ENCODE measurements around the gene PCDHGC5.

PCDHGC5 gene

DNA sequence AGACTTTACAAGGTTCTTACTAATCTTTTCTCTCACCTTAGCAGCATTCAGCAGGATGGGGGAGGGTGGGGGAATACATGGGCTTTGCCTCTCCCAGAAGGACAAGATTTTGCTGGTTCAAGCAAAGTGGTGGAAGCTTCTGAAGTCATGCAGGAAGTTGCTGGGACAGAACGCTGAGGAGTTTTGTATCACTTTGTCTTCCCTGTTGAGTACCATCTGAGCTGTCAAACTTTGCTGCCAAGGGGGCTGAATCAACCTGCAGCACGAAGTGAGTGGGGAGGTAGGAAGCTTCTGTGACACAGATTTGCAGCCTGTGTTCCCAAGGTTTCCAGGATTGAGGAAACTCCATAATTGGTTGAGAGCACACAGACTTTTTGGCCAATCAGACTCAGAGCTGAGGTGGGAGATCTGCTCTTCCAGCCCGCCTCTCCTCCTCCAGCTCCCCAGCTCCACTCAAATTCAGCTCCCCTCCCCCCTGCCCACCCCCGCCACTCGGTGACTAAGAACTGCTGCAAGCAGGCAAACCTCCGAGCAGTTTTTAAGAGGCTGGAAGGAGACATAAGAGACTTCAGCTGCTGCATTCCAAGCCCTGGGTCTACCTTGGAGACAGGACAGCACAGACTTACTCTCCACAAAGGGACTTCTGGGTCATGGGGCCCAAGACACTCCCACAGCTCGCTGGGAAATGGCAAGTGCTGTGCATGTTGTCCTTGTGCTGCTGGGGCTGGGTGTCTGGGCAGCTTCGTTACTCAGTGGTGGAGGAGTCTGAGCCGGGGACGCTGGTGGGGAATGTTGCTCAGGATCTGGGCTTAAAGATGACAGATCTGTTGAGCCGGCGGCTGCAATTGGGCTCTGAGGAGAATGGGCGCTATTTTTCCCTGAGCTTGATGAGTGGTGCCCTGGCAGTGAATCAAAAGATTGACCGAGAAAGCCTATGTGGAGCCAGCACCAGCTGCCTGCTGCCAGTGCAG, at the start of gene PCDHGC5:
TSS of gene PCDHGC5 (plus strand) at position 491 of the 971 bp plus-strand sequence. CDS start at position 651, 160 bp downstream.
- DNase-seq = no peak

GRCh38 chr5:141439411-141440141, 49.3 kb upstream of the PCDHGC5 start:
- no peak for DNase-seq

GRCh38 chr5:141440341-141440740, 48.5 kb upstream of the PCDHGC5 start:
- no peak for DNase-seq

GRCh38 chr5:141441571-141442170, 47.2 kb upstream of the PCDHGC5 start:
- DNase-seq = no peak

DNA sequence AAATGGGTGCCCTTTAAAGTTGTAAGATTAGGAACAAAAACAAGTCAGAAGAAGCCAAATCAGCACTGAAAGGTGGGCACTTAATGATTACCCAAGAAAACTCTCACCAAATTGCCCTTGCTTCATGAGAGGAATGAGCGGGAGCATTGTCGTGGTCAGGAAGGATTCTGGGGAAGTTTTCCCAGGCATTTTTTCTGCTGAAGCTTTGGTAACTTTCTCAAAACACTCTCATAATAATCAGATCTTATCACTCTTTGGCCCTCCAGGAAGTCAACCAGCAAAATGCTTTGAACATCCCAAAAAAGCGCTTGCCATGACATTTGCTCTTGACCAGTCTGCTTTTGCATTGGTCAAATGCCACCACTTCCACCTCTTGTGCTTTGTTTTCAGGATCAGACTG, 23.5 kb upstream of the PCDHGC5 start:
- no peak for DNase-seq

- peak; percentile 38 for DNase-seq
Observed at GRCh38 chr5:141475625-141476131, 13.2 kb upstream of the PCDHGC5 start, which contains the start of gene PCDHGC3. PCDHGC3 (plus strand) TSS chr5:141475966; CDS start chr5:141476117, 151 bp downstream.

GRCh38 chr5:141476132-141476911, 12.6 kb upstream of the PCDHGC5 start:
- no peak for DNase-seq

- DNase-seq = no peak
Observed at GRCh38 chr5:141477044-141477575, 11.8 kb upstream of the PCDHGC5 start.

DNA sequence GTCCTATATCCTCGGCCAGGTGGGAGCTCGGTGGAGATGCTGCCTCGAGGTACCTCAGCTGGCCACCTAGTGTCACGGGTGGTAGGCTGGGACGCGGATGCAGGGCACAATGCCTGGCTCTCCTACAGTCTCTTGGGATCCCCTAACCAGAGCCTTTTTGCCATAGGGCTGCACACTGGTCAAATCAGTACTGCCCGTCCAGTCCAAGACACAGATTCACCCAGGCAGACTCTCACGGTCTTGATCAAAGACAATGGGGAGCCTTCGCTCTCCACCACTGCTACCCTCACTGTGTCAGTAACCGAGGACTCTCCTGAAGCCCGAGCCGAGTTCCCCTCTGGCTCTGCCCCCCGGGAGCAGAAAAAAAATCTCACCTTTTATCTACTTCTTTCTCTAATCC, 11.1 kb upstream of the PCDHGC5 start:
- DNase-seq = no peak

DNA sequence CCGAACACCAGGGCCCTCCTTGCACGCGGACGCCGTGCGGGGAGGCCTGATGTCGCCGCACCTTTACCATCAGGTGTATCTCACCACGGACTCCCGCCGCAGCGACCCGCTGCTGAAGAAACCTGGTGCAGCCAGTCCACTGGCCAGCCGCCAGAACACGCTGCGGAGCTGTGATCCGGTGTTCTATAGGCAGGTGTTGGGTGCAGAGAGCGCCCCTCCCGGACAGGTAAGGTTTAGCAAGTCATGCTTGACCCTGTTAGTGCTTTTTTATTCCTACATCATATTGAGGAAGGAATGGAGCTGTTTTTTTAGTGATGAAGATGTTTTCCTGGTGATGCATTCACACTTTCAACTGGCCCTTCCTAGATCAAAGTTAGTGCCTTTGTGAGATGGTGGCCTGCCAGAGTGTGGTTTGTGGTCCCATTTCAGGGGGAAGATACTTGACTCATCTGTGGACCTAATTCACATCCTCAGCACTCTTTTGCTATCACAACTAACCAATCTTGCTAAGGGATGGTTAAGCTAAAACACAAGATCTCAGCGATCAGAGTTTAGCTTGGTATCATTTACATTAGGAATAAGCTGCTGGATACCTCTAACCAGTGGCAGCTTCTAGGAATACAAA, 10.4 kb upstream of the PCDHGC5 start:
- no peak for DNase-seq

DNA sequence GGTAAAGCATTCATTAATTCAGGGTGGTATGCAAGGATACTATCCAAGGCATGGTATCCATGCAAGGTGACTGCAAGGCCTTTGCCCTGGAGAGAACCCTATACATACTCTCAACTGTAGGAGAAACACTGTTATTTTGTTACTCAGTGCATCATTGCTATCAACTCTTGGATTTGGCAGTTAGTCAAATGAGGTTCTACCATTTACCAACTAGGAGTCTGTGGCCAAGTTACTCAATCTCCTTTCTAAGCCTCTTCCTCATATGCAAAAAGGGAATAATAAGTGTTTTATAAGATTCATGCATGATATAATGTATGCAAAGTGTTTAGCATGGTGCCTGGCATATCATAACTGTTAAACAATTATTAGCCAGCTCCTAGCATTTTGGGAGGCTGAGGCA, 9.1 kb upstream of the PCDHGC5 start:
- no peak for DNase-seq

- no peak for DNase-seq
Observed at GRCh38 chr5:141483902-141484301, 5.0 kb upstream of the PCDHGC5 start.

- DNase-seq = no peak
Observed at GRCh38 chr5:141484310-141484640, 4.6 kb upstream of the PCDHGC5 start.

- DNase-seq = peak; percentile 26
Observed at GRCh38 chr5:141484641-141485311, 4.1 kb upstream of the PCDHGC5 start, which contains the start of gene PCDHGC4. PCDHGC4 (plus strand) TSS chr5:141485030; CDS start chr5:141485174, 144 bp downstream.

GRCh38 chr5:141485321-141486055, 3.4 kb upstream of the PCDHGC5 start:
- DNase-seq = no peak

DNA sequence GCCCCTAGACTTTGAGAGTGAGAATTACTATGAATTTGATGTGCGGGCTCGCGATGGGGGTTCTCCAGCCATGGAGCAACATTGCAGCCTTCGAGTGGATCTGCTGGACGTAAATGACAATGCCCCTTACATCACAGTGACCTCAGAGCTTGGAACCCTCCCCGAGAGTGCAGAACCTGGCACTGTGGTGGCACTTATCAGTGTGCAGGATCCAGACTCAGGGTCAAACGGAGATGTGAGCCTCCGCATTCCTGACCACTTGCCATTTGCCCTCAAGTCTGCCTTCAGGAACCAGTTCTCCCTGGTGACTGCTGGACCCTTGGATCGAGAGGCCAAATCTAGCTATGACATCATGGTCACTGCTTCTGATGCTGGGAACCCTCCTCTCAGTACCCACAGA, 2.8 kb upstream of the PCDHGC5 start:
- no peak for DNase-seq

DNA sequence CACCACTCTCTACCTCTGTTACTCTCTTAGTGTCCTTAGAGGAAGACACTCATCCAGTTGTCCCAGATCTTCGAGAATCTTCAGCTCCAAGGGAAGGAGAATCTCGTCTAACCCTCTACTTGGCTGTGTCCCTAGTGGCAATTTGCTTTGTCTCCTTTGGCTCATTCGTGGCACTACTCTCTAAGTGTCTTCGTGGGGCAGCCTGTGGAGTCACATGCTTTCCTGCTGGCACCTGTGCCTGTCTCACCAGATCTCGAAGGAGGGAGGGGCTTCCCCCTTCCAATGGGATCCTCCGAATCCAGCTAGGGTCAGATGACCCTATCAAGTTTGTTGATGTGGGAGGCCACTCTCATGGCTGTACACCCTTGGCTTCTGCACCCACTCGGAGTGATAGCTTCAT, 1.8 kb upstream of the PCDHGC5 start:
- DNase-seq = no peak

GRCh38 chr5:141489841-141490240, 960 bp downstream of the PCDHGC5 start:
- DNase-seq = no peak

- no peak for DNase-seq
Observed at GRCh38 chr5:141490271-141490670, 1.4 kb downstream of the PCDHGC5 start.

- no peak for DNase-seq
Observed at GRCh38 chr5:141490771-141491170, 1.9 kb downstream of the PCDHGC5 start.

All from NCI-H1436 treated with DMSO at 0.1 percent for 48 hours (cell line).